Activated naive CD8-positive, alpha-beta T cell treated with anti-CD3 and anti-CD28 coated beads for 36 hours (primary cell): ENCODE data around the gene TOM1L2. TPM values are rescaled to one million over a fixed set of nuclear protein-coding genes. Genes with fewer than 3 reads are reported as not detected.

Experiments used
- DNase-seq: peaks from one replicate; pipeline ENCODE4 v3.0.0; 2021
- H3K27ac Mint-ChIP-seq: one replicate; pipeline ENCODE4 v1.8.0; 2022; ENCODE audit warnings: mild to moderate bottlenecking, moderate library complexity, mixed read lengths
- H3K27me3 Mint-ChIP-seq: one replicate; pipeline ENCODE4 v1.8.0; 2022; ENCODE audit warnings: mild to moderate bottlenecking, mixed read lengths
- H3K36me3 Mint-ChIP-seq: one replicate; pipeline ENCODE4 v1.8.0; 2021; ENCODE audit warnings: mild to moderate bottlenecking, mixed read lengths
- H3K4me1 Mint-ChIP-seq: one replicate; pipeline ENCODE4 v1.8.0; 2021; ENCODE audit warnings: mixed read lengths
- H3K4me3 Mint-ChIP-seq: one replicate; pipeline ENCODE4 v1.8.0; 2022; ENCODE audit warnings: mild to moderate bottlenecking, moderate library complexity, mixed read lengths
- H3K9me3 Mint-ChIP-seq: one replicate; pipeline ENCODE4 v1.8.0; 2022; ENCODE audit warnings: mixed read lengths
- total RNA-seq, 2 experiments: library from RNA; stranded (reverse); gene quantifications; one replicate each; pipeline ENCODE4 v1.2.3, GENCODE V29; 2021

Gene TOM1L2
- total RNA-seq, 2 experiments from 2014 or later: 8.5 to 9.0 TPM

DNA sequence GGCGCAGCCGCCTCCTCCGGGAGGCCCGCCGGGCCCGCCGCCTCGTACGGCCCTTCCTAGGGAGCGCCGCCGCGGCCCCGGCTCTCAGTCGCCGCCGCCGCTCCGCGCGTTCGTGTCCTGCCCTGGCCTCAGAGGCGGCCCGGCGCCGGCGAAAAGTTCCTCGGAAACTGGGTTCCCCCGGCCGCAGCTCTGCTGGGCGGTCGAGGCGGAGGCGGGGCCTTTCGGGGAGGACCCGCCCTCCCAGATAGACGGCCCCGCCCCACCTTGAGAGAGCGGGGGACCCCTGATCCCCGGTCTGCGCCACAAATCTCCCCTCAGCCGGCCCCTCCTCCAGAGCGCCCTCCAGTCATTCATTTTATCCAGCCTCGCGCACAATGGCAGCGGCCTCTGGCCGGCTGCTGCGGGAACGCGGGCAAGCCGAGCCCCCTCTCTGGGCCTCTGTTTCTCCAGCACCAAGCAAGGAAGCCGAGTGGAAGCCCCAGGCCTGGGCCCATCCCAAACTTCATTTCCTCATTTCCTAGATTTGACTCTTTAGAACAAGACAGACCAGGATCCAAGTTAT lies 135.3 kb downstream of the TOM1L2 start, which contains the start of gene SREBF1:
SREBF1 (minus strand) TSS at position 169 of the 562 bp plus-strand sequence. CDS start 169 bp downstream, outside the sequence.
- no peaks in the 10 kb centered on the region for H3K9me3 Mint-ChIP-seq
- peaks cover 31% of the 10 kb centered on the region for H3K36me3 Mint-ChIP-seq
- peaks cover 66% of the 10 kb centered on the region for H3K4me1 Mint-ChIP-seq
- DNase-seq: peak; percentile 85
- H3K27ac Mint-ChIP-seq: peak within 1 kb of the TSS; percentile 98
- H3K4me3 Mint-ChIP-seq: peak within 1 kb of the TSS; percentile 96
- H3K27me3 Mint-ChIP-seq: peaks cover 5% of the 10 kb centered on the region

DNA sequence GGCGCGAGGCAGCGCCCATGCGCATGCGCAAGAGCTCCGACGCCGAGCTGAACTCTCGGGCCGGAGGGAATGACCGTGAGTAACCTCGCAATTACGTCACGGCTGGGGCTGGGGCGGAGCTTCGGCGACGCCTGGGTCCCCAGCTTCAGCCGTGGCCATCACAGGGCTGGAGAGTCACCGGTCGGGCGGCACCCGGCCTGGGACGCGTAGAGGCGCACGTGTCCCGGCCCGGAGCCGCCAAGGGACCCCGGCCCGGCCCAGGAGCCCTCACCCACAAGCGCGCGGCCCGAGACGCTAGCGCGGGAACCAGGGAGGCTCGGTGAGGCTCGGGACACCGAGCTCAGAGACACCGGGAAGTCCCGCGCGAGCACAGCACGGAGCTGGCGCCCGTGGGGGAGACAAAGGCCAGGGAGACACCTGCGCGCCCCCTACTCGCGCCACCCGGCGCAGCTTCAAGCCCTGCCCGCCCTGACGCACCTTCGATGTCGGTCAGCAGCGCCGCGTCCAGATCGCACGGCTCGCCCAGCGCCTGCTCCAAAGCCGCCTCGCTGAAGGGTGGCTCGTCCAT lies 135.9 kb downstream of the TOM1L2 start:
- peak overlapping the region; percentile 96 for H3K4me3 Mint-ChIP-seq
- peaks cover 5% of the 10 kb centered on the region for H3K27me3 Mint-ChIP-seq
- DNase-seq: peak; percentile 98
- no peaks in the 10 kb centered on the region for H3K9me3 Mint-ChIP-seq
- H3K27ac Mint-ChIP-seq: peak overlapping the region; percentile 98
- H3K36me3 Mint-ChIP-seq: peaks cover 31% of the 10 kb centered on the region
- peaks cover 70% of the 10 kb centered on the region for H3K4me1 Mint-ChIP-seq

GRCh38 chr17:17835415-17836249 lies 136.6 kb downstream of the TOM1L2 start:
- Mint-ChIP-seq H3K36me3 (peaks cover 37% of the 10 kb centered on the region), H3K4me3 (peak overlapping the region; percentile 96), H3K27me3 (peaks cover 5% of the 10 kb centered on the region), H3K4me1 (peaks cover 68% of the 10 kb centered on the region), H3K27ac (peak overlapping the region; percentile 98), H3K9me3 (no peaks in the 10 kb centered on the region)
- DNase-seq: no peak

DNA sequence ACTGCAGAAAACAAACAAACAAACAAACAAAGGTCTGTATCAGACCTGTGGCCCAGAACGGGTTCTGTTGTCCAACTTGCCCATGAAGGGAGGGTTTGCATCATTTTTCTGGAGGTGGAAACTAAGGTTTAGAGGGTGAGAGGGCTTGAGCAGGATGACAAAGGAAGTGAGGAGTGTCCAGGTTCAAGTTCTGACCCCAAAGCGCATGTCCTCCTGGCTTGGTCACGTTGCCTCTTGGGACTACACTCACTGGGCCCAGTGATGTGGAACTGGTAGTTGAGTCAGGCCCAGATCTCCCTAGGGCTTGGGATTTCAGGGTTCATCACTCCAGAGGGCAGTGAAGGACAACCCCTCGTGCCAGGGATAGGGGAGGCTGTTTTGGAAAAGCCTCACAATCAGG lies 137.2 kb downstream of the TOM1L2 start:
- H3K4me3 Mint-ChIP-seq: peak overlapping the region; percentile 96
- peaks cover 37% of the 10 kb centered on the region for H3K36me3 Mint-ChIP-seq
- peaks cover 71% of the 10 kb centered on the region for H3K4me1 Mint-ChIP-seq
- peak overlapping the region; percentile 98 for H3K27ac Mint-ChIP-seq
- H3K27me3 Mint-ChIP-seq: peaks cover 5% of the 10 kb centered on the region
- H3K9me3 Mint-ChIP-seq: no peaks in the 10 kb centered on the region
- DNase-seq: no peak

DNA sequence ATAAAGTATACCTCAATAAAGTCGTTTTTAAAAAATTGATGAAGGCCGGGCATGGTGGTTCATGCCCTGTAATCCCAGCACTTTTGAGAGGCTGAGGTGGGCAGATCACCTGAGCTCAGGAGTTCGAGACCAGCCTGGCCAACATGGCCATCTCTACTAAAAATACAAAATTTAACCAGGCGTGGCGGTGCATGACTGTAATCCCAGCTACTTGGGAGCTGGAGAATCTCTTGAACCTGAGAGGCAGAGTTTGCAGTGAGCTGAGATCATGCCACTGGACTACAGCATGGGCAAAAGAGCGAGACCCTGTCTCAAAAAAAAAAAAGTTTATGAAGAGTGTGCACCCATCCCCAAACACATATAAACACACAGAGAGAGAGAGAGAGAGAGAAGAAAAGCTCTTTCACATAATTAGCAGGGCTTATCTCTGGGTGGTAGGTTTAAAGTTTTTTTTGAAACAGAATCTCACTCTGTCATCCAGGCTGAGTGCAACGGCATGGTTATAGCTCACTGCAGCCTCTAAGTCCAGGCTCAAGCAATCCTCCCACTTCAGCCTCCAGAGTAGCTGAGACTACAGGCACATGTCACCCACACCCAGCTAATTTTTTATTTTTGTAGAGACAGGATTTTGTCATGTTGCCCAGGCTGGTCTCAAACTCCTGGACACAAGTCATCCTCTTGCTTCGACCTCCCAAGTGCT lies 138.4 kb downstream of the TOM1L2 start:
- Mint-ChIP-seq H3K4me1 (peaks cover 64% of the 10 kb centered on the region), H3K9me3 (no peaks in the 10 kb centered on the region), H3K27ac (peak overlapping the region; percentile 98), H3K27me3 (peaks cover 5% of the 10 kb centered on the region), H3K36me3 (peaks cover 37% of the 10 kb centered on the region), H3K4me3 (peak overlapping the region; percentile 96)
- no peak for DNase-seq

DNA sequence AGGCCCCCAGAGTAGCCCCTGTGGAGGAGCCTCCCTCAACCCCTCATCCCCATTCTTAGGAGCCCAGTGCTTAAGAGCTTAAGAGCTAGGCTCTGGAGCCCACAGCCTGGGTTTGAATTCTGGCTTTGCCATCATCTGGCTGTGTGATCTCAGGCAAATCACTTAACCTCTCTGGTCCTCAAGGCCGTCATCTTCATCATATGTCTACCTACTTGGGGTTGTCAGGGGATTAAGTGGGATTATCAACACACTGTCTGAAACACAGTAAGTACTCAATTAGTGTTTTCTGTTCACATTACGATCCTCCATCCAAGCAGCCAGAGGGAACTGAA lies 140.2 kb downstream of the TOM1L2 start:
- no peak for DNase-seq
- peaks cover 59% of the 10 kb centered on the region for H3K4me1 Mint-ChIP-seq
- no peaks in the 10 kb centered on the region for H3K9me3 Mint-ChIP-seq
- H3K27me3 Mint-ChIP-seq: peaks cover 5% of the 10 kb centered on the region
- H3K36me3 Mint-ChIP-seq: peaks cover 40% of the 10 kb centered on the region
- H3K4me3 Mint-ChIP-seq: peak overlapping the region; percentile 33
- H3K27ac Mint-ChIP-seq: peak overlapping the region; percentile 27

DNA sequence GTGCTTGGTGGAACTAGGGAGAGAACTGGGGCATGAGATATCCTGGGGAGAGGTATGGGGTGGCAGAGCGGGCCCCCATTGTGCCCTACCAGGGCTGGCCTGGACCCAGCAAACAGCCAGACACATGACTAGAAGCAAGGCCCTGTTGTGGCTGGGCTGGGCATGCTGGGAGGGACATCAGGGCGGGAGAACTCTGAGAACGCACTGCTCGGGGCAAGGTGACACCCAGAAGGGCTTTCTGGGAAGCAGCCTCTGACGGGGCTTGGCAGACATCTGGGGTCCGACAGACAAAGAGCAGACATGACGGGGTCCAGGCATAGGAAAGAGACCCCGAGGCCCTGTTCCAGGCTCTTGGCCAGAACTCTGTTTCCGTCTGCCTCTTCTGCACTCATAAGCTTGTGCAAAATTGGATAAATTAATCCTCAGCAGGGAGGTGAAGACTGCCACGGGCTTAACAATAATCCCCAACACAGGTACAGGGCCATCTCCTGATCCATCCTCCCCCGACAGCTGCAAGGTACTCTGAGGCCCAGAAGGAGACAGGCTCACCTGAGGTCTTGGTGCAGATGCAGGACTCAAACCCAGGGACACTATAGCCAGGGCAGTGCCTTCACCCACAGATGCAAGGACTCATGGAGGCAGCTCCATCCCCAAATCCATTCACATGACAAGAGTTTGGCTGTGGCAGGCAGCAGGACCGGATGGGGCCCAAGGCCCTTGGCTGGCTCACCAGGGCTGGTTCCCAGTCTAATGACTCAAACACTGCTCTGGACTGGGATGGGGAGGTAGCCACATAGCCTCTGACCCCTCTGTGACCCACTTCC lies 140.8 kb downstream of the TOM1L2 start:
- DNase-seq: no peak
- Mint-ChIP-seq H3K27me3 (peaks cover 5% of the 10 kb centered on the region), H3K9me3 (no peaks in the 10 kb centered on the region), H3K27ac (no peak overlapping the region), H3K4me3 (peak overlapping the region; percentile 4), H3K36me3 (peaks cover 46% of the 10 kb centered on the region), H3K4me1 (peaks cover 63% of the 10 kb centered on the region)

GRCh38 chr17:17830740-17831207 lies 141.4 kb downstream of the TOM1L2 start:
- no peak for DNase-seq
- peak overlapping the region; percentile 4 for H3K4me3 Mint-ChIP-seq
- no peaks in the 10 kb centered on the region for H3K9me3 Mint-ChIP-seq
- no peak overlapping the region for H3K27ac Mint-ChIP-seq
- H3K36me3 Mint-ChIP-seq: peaks cover 48% of the 10 kb centered on the region
- peaks cover 2% of the 10 kb centered on the region for H3K27me3 Mint-ChIP-seq
- peaks cover 67% of the 10 kb centered on the region for H3K4me1 Mint-ChIP-seq

DNA sequence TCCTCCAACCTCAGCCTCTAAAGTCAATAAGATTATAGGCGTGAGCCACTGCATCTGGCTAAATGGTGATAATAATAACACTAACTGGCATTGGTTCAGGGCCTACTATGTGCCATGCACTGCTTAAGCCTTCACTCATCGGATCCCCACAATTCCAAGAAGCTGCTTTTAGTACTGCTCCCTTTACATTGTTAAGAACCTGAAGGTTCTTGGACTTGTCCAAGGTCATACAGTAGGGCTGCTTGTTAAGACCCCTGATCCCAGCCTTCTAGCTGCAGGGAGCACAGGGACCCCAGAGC lies 142.0 kb downstream of the TOM1L2 start:
- peaks cover 69% of the 10 kb centered on the region for H3K4me1 Mint-ChIP-seq
- no peaks in the 10 kb centered on the region for H3K27me3 Mint-ChIP-seq
- H3K36me3 Mint-ChIP-seq: peaks cover 47% of the 10 kb centered on the region
- no peaks in the 10 kb centered on the region for H3K9me3 Mint-ChIP-seq
- no peak for DNase-seq
- no peak overlapping the region for H3K27ac Mint-ChIP-seq
- no peak overlapping the region for H3K4me3 Mint-ChIP-seq

- peaks cover 66% of the 10 kb centered on the region for H3K4me1 Mint-ChIP-seq
- peaks cover 33% of the 10 kb centered on the region for H3K36me3 Mint-ChIP-seq
- DNase-seq: no peak
- no peak overlapping the region for H3K27ac Mint-ChIP-seq
- H3K27me3 Mint-ChIP-seq: no peaks in the 10 kb centered on the region
- no peaks in the 10 kb centered on the region for H3K9me3 Mint-ChIP-seq
- H3K4me3 Mint-ChIP-seq: no peak overlapping the region
These were observed 144.2 kb downstream of the TOM1L2 start for GRCh38 chr17:17827826-17828621.

GRCh38 chr17:17826942-17827785 lies 145.0 kb downstream of the TOM1L2 start:
- H3K4me1 Mint-ChIP-seq: peaks cover 71% of the 10 kb centered on the region
- H3K36me3 Mint-ChIP-seq: peaks cover 38% of the 10 kb centered on the region
- H3K9me3 Mint-ChIP-seq: no peaks in the 10 kb centered on the region
- no peaks in the 10 kb centered on the region for H3K27me3 Mint-ChIP-seq
- DNase-seq: no peak
- peak overlapping the region; percentile 86 for H3K27ac Mint-ChIP-seq
- no peak overlapping the region for H3K4me3 Mint-ChIP-seq

GRCh38 chr17:17826342-17826713 lies 145.9 kb downstream of the TOM1L2 start:
- Mint-ChIP-seq H3K27ac (peak overlapping the region; percentile 86), H3K9me3 (no peaks in the 10 kb centered on the region), H3K36me3 (peaks cover 37% of the 10 kb centered on the region), H3K4me1 (peaks cover 73% of the 10 kb centered on the region), H3K4me3 (peak overlapping the region; percentile 33), H3K27me3 (no peaks in the 10 kb centered on the region)
- no peak for DNase-seq
